PC-3 (cell line): Measurements from ENCODE around the gene TLDC2.

Experiments used
- CTCF ChIP-seq: fragments of 300-600 bp; sonication (generic); conservative IDR thresholded peaks from 2 replicates; pipeline ENCODE4 v1.5.1; 2017; ENCODE audit warnings: antibody characterized with exemption, low read depth, mild to moderate bottlenecking, low read length
- EZH2 ChIP-seq: fragments of 300-600 bp; sonication (generic); IDR thresholded peaks from one replicate; pipeline ENCODE4 v1.6.1; 2017; ENCODE audit warnings: antibody characterized with exemption, mild to moderate bottlenecking, low read length; ENCODE audit not compliant: unreplicated experiment

- TF ChIP-seq CTCF (no peak), EZH2 (no peak)
Measured at GRCh38 chr20:36865861-36866149, 10.1 kb upstream of the TLDC2 start.
